HG03432 (cell line): ENCODE results near the gene IL1RAPL2.
"Not testable (repeated sequence)": the region's sequence is repeated elsewhere in the genome, so short reads cannot be mapped to it uniquely, and the experiment has no call there.

Experiments
- ATAC-seq: cut with Tn5 transposase; IDR thresholded peaks from one replicate; pipeline ENCODE4 v1.9.1; 2021; ENCODE audit warnings: mild to moderate bottlenecking, moderate library complexity; ENCODE audit not compliant: unreplicated experiment

The IL1RAPL2 gene

DNA sequence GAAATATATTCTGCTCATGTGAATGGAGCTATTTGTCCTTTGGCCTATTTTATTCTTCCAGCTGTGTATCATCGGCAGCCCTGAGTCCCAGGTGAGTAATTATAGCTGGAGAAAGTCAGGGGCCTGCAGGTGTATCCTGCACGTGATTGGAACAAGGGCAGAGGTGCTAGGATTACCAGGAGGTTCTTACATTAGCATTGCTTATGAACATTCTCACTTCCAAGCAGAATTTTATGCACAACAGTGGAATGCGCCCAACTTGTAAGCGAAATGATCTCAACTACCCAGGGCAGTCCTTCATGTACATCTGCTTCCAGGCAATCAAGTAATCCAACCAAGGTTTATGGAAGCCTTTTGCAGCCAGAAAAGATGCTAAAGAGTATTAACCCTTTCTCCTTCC is 1187.4 kb downstream of the IL1RAPL2 start:
- ATAC-seq = no peak

DNA sequence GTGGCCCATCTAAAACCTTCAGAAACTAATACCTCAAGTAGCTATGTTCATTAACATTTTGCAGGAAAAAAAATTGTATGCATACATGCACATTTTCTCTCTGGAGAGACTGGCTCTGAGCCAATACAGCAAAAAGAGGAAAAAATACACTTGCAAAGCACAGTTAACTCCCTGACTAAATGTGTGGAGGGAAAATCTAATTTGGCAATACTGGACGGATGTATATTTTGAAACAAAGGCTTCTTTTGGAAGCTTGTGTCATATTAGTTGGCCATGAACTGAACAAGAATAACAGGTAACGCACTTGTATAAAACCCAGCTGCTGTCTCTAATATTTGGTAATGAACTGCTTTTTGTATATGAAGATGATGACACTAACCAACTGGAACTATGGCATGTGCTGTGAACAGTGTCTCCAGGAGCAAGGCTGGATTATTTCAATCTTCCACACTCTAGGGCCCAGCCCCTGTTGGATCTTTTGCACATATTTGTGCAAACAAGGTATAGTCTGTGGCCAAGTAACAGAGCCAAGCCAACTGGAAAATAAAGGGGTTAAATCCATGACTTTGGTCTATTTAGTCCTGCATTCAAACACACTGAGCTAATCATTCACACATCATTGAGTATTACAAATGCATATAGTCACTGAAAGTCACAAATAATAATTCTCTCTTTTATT is 1188.4 kb downstream of the IL1RAPL2 start:
- no peak for ATAC-seq

DNA sequence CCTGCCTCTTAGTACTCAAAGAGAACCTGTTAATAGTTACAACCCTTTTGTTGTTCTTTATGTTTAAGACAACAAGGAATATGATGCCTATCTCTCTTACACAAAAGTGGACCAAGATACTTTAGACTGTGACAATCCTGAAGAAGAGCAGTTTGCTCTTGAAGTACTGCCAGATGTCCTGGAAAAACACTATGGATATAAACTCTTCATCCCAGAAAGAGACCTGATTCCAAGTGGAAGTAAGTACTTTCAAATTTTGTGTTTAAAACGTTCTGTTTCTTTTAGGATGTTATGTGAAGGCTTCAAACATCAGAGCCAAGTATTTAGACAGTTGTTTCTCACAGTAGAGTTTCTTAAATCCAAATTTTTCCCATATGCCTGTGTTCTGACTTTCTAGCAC is 1189.1 kb downstream of the IL1RAPL2 start:
- ATAC-seq = no peak

DNA sequence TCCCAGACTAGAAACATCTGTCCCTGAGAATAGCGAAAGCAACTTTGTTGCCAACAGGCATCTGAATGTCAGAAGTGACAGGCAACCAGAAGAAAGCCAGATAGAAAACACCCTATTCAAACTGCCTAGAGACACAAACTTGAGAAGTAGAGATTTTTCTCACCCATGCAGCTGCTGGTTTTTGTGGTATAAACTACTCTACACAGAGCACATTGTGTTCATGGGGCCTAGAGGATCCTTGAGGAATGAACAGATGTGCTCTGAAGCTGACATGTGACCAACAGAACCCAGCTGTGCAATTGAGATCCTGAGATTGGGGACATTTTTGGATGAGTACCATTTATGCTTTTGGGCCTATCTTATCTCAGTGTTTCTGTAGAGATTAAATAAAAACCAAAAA is 1192.8 kb downstream of the IL1RAPL2 start:
- no peak for ATAC-seq

DNA sequence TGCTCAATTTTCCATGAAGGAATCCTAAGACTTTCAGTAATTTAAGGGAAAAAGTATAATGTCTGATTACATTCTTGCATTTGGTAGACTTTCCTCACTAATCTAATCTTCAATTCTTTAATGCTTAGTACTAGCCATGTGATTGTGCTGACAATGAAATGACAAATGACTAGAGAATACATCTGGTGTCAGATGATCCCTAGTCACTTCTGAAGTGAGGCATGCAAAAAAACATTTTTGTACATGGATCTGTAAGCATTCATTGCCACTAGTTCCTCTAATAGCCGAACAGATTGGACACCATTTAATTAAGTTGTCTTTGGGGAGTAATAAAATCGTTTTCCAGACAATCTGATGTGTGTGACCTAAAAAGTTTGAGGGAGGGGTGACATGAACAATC is 1193.6 kb downstream of the IL1RAPL2 start:
- ATAC-seq = no peak

DNA sequence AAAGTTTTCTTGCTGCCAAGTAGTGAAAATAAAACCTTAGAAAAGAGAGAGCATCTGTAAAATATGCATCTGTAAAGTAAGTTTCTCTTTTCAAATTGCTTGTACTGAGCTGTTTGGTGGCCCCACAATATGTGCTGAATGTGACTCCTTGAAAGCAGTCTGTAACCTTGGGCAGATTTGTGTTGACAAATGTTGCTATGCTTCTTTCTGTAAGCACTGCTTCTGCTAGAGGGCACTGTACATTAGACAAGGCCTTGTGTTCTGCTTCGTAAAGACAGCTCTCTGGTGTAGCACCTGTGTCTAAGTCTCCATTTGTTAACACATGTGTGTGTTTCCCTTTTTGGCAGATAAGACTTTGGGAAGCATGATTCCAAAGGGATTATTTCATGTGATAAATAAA is 1199.7 kb downstream of the IL1RAPL2 start:
- ATAC-seq = peak; percentile 73

DNA sequence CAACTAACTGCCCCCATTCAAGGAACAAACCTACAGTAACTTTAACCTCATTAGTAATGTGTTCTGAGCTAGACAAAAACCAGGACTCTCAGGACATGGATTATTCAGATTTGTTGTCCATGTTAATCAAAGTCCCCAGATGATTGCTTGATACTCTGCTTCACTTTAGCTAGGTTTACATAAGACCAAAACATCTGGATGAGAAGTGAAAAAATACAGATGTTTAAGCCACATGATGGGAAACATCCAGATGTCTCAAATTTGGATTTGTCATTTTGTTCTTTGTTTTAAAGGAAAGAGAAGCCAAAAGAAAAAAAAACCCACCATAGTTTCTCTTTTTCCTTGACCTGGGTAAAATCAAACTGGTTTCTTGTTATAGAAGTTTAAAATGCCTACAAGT is 1207.8 kb downstream of the IL1RAPL2 start:
- no peak for ATAC-seq

DNA sequence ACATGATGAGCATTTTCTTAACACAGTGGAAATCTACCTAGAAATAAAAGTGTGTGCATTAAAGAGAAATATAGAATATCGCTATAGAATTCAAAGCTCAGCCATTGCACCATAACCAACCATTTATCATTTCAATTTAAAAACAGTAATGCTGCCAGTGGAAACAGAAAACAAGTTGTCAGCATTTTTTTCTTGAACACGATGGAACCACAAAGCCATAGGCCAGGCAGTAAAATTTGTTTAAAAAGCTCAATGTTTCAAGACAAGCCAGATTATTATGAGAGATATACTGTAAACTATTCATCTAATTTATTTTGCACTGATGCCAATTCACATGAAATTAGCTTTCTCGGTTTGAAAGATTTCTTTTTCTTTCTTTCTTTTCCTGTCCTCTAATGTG is 1209.7 kb downstream of the IL1RAPL2 start:
- no peak for ATAC-seq

DNA sequence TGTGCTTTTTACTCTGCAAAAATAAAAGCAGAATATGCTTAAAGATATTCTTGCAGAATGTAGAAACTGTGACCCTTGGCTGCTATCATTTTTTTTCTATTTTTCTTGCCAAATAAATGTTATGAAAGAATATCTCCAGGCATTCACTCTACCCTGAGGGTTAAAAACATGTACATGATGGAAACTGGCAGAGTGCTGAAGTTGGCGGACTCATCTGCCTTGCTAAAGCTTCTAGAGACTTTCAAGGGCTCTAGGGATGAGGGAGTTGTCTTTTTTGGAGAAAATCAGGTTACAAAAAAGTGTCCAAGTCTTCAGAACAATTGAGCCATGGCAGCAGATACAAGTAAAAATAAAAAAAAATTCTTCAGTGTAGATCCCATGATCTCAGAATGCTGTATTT is 1215.8 kb downstream of the IL1RAPL2 start:
- ATAC-seq = no peak

DNA sequence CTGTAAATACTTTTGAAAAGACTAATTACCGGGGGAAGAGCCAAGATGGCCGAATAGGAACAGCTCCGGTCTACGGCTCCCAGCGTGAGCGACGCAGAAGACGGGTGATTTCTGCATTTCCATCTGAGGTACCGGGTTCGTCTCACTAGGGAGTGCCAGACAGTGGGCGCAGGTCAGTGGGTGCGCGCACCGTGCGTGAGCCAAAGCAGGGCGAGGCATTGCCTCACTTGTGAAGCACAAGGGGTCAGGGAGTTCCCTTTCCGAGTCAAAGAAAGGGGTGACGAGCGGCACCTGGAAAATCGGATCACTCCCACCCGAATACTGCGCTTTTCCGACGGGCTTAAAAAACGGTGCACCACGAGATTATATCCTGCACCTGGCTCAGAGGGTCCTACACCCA is 1230.9 kb downstream of the IL1RAPL2 start:
- not testable (repeated sequence) for ATAC-seq

DNA sequence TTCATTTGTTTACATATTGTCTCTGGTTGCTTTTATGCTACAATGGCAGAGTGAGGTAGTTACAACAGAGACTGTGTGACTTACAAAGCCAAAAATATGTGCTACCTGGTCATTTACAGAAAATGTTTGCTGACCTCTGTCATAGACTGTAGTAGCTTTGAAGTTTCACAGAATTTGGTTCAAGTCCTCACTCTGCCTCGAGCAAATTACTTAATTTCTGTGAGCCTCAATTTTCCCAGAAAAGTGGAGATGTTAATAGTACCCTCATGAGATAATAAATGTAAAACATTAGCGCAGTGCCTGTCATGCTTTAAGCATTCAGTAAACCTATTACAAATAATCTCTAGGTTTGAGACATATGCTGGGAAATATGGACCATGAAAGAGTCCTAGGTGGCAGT is 1237.9 kb downstream of the IL1RAPL2 start:
- ATAC-seq = no peak

DNA sequence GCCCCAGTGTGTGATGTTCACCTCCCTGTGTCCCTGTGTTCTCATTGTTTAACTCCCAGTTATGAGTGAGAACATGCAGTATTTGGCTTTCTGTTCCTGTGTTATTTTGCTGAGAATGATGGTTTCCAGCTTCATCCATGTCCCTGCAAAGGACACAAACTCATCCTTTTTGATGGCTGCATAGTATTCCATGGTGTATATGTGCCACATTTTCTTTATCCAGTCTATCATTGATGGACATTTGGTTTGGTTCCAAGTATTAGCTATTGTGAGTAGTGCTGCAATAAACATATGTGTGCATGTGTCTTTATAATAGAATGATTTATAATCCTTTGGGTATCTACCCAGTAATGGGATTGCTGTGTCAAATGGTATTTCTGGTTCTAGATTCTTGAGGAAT is 1239.7 kb downstream of the IL1RAPL2 start:
- ATAC-seq = not testable (repeated sequence)

DNA sequence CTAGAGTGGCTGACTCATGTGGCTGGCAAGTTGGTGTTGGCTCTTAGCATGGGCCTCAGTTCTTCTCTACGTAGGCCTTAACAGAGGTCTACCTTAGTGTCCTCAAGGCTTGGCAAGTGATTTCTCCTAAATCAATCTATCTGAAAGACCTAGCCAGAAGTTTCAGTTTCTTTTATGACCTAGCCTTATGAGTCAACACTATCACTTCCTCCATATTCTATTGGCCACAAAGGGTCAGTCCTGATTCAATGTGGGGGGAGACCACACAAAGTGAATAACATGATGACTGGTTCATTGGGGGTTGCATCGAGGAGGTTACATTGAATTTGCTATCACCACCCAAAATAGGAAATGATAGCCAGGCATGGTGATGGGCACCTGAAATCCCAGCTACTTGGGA is 1250.5 kb downstream of the IL1RAPL2 start:
- peak; percentile 54 for ATAC-seq
